Fibroblast of mammary gland (primary cell): ENCODE data around the gene MYMK.

Experiments used
- DNase-seq: peaks from one replicate; pipeline ENCODE4 v3.0.0-alpha.2; 2010; ENCODE audit warnings: low read depth
- H3K4me3 ChIP-seq: 2 replicates; pipeline ENCODE4 v1.5.1; 2011; ENCODE audit warnings: low read depth, mild to moderate bottlenecking, low read length, moderate library complexity; ENCODE audit not compliant: control insufficient read depth
- TF ChIP-seq, protein P1 (sequence below): conservative IDR thresholded peaks from 2 replicates; pipeline ENCODE4 v1.5.1; 2011; ENCODE audit warnings: low read depth, low read length, inconsistent platforms; ENCODE audit not compliant: control insufficient read depth, insufficient read depth

The MYMK gene

GRCh38 chr9:133476036-133476931, 48.5 kb downstream of the MYMK start:
- DNase-seq, result no peak
- H3K4me3 ChIP-seq, result no peak overlapping the region
- TF ChIP-seq, protein P1, sequence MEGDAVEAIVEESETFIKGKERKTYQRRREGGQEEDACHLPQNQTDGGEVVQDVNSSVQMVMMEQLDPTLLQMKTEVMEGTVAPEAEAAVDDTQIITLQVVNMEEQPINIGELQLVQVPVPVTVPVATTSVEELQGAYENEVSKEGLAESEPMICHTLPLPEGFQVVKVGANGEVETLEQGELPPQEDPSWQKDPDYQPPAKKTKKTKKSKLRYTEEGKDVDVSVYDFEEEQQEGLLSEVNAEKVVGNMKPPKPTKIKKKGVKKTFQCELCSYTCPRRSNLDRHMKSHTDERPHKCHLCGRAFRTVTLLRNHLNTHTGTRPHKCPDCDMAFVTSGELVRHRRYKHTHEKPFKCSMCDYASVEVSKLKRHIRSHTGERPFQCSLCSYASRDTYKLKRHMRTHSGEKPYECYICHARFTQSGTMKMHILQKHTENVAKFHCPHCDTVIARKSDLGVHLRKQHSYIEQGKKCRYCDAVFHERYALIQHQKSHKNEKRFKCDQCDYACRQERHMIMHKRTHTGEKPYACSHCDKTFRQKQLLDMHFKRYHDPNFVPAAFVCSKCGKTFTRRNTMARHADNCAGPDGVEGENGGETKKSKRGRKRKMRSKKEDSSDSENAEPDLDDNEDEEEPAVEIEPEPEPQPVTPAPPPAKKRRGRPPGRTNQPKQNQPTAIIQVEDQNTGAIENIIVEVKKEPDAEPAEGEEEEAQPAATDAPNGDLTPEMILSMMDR, result no peak

- no peak overlapping the region for H3K4me3 ChIP-seq
- TF ChIP-seq, protein P1, result no peak
- DNase-seq, result no peak
Observed at GRCh38 chr9:133475292-133476012, 49.3 kb downstream of the MYMK start.

- DNase-seq, result no peak
- no peak overlapping the region for H3K4me3 ChIP-seq
- TF ChIP-seq, protein P1, result no peak
Observed at GRCh38 chr9:133474853-133475252, 49.9 kb downstream of the MYMK start.

DNA sequence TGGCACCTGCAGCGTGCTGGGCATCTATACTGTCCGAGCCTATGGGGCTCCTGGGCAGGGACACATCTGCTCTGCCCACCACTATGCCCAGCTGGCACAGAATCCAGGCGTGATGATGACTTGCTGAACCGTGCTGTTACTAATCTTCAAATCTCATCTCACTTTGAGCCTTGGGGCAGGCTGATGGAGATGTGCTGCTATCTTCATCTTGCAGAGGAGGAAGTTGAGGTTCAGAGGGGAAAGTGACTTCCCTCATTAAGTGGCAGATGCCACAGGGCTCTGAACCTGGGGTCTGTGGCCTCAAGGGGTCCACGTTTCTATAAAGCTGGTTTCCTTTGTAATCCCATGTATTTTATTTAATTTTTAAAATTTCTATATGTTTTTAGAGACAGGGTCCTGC, 50.5 kb downstream of the MYMK start:
- no peak overlapping the region for H3K4me3 ChIP-seq
- DNase-seq, result no peak
- TF ChIP-seq, protein P1, result no peak

DNA sequence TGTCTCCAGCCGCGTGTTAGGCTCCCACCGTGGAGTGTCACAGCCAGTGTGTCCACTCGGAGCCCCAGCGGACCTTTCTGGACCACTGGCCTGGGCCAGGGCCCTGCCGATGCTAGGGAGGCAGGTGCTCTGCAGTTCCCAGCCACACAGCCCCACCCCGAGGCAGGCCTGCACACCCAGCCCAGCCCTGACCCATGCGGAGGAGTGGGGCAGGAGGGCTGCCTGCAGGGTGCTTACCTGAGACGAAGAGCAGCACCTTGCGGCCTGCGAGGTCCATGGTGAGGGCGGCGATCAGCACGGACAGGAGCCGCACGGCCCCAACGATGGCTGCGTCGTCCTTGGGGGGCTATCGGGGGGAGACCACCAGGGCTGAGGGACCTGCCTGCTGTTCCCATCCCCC, 51.0 kb downstream of the MYMK start:
- no peak overlapping the region for H3K4me3 ChIP-seq
- DNase-seq, result no peak
- TF ChIP-seq, protein P1, result no peak

DNA sequence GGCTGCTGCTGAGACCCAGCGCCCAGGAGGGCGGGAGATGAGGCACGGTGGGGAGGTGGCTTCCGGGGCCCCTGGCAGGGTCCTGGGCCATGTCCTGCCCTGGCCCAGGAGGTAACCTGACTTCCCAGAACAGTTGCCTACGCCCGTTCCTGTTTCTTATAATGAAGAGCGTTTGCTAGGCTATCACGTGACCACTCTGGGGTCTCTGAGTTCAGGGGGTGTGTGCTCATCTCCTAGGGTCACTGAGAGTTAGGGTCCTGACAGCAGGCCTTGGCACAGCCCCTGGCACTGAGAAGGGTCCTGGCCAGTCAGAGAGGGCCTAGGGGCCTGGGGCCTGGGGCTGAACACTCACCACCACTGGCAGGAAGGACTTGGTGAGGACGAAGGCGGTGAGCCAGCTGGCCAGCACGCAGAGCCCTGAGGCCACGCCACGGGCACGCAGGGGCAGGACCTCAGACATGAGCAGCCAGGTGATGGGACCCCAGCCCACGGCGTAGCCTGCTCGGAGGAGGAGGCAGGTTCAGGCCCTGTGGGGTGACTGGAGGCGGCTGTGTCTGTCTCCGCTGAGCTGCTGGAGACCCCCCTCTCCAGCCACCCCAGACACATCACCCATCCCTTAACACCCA, 51.9 kb downstream of the MYMK start:
- H3K4me3 ChIP-seq, result no peak overlapping the region
- TF ChIP-seq, protein P1, result no peak
- no peak for DNase-seq
